ENCODE results near the gene GOLT1B.

Gene GOLT1B

GRCh38 chr12:21523148-21523547 is 21.6 kb downstream of the GOLT1B start:
- no peak for DNase-seq (ENCODE audit: low read depth)

DNA sequence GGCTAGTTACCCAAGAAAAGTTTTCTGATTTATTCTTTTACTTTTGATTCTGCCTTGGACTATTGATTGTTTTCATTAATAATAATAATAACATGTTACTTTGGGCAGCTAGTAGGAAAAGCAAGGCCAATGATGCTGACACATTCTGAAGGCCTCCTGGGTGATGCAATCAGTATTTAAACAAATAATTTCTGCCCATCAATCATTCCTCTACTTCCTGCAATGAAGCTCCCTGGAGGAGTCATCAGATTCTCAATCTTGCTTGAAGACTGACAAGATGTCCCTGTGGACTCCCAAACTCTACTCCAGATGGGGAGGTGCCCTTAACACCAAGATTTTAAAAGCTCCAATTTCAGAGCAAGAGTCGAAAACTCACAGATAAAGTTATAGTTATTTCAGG is 24.5 kb downstream of the GOLT1B start, which contains the start of gene SPX:
TSS of gene SPX (plus strand) at position 244 of the 400 bp plus-strand sequence. CDS start 177 bp downstream, outside the sequence.
- no peak for DNase-seq (ENCODE audit: low read depth)

DNA sequence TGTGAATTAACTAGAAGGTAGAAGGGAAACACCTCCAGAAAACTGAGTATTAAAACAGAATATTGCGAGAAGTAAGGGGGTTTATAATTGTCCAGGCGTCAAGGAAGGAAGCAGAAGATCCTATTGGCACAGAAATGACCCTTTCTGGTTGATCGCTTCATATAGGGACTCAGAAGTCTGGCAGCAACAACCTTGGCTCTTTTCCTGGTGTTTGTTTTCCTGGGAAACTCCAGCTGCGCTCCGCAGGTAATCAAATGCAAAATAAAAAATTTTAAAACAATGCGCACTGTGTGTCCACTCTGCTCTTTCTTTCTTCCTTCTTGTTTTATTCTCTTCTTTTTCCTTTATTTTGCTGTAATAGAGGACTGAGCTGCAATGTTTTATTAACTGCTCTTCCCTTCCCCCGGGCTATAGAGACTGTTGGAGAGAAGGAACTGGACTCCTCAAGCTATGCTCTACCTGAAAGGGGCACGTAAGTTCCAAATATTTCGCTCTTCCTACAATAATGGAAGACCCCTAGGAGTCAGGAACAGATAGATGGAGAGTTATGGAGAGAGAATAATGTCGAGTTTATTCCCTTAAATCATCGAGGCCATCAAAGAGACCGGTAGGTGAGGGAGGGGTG is 25.2 kb downstream of the GOLT1B start:
- no peak for DNase-seq (ENCODE audit: low read depth)

DNA sequence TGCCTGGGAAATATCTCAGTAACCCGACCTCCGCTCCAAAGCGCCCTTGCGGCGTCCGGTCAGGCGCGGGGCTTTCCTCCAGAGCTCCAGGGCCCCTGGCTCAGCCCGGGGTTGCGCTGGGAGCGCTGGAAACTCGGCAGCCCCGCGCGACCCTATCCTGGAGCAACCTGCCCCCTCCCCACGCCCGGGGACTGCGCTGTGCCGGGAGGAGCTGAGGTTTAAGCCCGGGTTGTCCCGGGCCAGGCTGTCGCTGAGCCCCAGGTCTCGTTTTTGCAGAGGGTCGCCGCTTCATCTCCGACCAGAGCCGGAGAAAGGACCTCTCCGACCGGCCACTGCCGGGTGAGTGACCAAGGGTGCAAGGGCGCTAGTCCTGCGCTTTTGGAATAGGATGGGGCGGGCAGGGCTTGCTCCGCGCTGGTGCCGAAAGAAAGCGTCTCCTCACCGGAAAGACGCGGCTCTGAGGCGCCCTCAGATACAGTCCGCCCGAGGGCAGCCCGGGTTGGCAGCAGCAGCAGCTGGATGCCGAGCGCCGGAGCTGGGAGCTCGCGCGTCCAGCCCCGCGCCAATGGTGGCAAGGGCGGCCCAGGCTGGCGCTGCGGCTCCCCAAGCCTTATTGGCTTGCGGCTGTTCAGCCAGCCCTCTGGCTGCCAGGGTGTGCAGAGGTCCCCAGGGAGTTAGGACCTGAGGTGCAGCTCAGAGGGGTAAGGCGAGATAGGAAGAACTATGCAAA is 26.0 kb downstream of the GOLT1B start:
- peak; percentile 67 for DNase-seq (ENCODE audit: low read depth)

DNA sequence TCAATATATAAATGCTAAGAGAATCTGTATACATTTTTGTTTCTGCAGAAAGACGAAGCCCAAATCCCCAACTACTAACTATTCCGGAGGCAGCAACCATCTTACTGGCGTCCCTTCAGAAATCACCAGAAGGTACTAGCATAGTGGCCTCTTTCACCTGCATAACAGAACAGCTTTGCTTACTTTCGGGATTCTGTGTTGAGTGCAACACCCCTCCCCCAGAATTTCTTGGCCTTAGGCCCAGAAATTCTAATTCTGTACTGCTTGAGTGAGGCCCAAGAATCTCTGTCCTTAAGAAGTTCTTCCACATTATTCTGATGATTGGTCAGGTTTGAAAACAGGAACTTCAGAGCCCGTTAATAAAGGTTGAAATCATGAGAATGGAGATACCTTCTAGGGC is 27.4 kb downstream of the GOLT1B start:
- DNase-seq (ENCODE audit: low read depth): no peak

- DNase-seq (ENCODE audit: low read depth): no peak
These were observed 27.9 kb downstream of the GOLT1B start for GRCh38 chr12:21529456-21529855.

DNA sequence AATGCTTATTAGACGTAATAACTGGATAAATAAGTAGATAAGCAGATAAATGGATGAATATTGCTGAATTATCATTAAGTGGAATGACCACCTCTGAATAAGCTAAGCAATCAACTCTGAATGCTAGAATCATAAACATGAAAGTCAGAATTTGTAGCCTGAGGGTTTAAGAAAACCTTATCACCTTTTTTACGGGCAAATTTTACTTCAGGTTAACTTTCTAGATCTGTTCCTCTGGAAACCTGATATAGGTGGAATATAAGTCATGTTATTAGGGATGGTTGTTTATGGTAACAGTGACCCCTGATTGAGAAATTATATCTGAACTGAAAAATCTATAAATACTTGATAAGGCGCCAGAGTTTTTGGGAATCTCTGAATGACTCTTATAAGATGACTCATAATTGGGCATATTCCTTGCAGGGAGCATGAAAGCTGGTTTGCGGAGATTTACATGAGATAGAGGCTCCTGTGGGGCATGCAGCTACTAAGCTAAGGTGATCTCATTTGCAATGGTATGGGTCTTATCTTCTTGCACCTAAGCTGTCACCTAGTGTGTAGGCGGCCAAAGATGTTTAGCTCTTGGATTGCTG is 36.6 kb downstream of the GOLT1B start:
- DNase-seq (ENCODE audit: low read depth): no peak

GRCh38 chr12:21539797-21540196 is 38.2 kb downstream of the GOLT1B start:
- no peak for DNase-seq (ENCODE audit: low read depth)

DNA sequence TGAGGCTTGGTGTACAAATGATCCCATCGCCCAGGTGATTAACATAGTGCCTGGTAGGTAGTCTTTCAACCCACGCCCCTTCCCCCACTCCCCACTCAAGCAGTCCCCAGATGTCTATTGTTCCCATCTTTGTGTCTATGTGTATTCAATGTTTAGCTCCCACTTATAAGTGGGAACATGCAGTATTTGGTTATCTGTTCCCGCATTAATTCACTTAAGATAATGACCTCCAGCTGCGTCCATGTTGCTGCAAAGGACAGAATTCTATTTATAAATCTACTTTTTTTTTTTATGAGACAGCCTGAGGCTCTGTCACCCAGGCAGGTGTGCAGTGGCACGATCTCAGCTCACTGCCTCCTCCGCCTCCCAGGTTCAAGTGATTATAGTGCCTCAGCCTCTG is 40.2 kb downstream of the GOLT1B start:
- no peak for DNase-seq (ENCODE audit: low read depth)

DNA sequence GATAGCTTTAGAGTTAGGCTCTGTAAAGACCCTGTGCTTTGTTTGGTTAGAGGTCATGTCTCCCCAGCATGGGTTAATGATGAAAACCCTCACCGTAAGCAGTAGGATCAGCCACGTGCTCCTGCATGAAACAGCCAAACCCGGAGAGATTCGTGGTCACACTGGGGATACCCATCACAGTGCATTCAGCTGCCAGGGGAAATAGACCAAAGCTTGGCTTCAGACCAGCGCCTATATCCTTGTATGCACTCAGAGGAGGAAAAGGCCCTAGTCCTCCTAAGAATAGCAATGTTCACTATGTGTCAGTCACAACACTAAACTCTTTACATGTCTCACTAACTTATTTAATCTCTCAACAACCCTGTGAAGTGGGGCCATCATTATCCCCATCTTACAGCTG is 40.8 kb downstream of the GOLT1B start:
- DNase-seq (ENCODE audit: low read depth): no peak

DNA sequence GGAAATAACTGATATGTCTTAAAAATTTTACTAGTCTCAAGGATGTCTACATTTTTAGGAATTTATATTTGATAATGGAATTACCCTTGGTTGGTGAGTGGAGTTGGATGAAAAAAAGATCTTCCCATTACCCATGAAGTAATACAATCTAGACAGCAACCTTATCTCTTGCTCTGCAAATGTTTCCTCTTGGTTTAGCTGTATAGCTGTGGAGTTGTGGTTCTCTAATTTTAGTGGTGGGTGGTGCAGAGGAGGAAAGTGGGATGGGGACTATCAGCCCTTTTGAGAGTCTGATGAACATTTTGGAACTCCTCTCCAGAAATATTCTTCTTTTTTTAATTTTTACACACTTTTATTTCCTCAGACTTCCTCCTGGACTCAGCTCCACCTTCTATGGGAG is 41.6 kb downstream of the GOLT1B start:
- no peak for DNase-seq (ENCODE audit: low read depth)

DNA sequence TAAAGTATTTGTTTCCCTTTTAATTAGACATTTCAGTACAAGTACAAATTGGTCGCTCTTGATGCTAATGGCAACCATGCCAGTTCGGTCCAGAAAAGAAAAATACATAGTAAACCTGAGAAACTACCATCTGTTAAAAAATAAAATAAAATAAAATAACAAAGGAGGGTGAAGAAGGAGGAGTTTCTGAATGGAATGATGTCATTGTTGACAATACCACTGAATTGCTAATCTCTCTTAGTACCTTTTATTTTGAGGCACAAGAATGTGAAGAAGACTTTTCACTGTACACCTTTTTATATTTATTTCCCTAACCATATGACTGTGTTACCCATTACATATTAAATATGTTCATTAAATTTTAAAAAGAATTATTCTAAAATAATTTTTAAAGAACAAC is 44.0 kb downstream of the GOLT1B start:
- no peak for DNase-seq (ENCODE audit: low read depth)

DNA sequence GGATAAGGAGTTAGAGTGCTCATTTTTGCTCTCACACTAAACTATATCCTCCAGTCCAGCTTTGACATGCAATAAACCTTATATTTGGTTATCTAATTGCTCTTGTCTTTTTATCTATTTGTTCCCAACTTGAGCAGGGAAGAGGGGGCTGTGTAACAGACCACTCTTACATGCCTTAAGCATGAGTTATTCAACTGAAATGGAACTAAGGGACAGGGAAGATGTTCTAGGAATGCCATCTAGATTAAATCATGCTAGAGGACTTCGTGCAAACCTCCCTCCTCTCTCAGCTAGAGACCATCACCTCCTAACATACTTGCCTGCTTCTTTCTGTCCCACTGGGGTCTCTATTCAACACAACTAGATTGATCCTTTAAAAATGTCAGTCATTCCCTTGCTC is 45.1 kb downstream of the GOLT1B start:
- no peak for DNase-seq (ENCODE audit: low read depth)

DNA sequence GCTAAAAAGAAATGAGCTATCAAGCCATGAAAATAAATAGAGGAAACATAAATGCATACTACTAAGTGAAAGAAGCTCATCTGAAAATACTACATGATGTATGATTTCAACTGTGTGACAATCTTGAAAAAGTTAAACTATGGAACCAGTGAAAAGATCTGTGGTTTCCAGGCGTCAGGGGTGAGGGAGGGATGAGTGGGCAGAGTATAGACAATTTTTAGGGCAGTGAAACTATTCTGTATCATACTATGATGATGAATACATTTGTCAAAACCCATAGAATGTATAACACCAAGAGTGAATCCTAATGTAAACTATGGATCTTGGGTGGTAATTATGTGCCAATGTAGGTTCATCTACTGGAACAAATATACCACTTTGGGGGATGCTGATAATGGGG is 45.8 kb downstream of the GOLT1B start:
- DNase-seq (ENCODE audit: low read depth): no peak

- DNase-seq (ENCODE audit: low read depth): no peak
These were observed 50.4 kb downstream of the GOLT1B start for GRCh38 chr12:21551841-21552465.

DNA sequence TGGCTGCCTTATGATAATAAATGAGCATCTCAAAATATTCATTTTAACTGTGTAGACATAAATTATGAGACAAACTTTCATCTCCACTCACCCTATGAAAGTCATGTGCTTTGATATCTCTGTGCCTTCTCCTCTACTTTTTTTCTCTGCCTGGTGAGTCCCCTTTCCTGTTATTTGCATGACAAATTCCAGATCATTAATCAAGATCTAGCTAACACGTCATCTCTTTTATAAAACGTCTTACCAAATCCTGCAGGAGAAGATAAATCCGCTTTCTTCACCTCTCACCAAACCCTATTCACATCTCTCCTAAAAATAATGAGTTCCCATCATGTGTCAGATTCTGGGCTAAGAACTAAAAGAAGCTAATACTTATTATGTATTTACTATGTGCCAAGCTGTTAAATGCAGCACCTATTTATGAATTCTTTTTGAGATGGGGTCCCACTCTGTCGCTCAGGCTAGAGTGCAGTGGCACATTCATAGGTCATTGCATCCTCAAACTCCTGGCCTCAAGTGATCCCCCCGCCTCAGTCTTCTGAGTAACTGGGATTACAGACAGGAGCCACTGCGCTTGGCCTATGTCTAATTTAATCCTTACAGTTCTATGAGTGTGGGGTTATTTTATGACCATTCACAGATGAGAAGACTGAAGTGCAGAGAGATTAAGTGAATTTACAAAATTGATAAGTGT is 51.2 kb downstream of the GOLT1B start:
- no peak for DNase-seq (ENCODE audit: low read depth)

- DNase-seq (ENCODE audit: low read depth): no peak
These were observed 51.7 kb downstream of the GOLT1B start for GRCh38 chr12:21553329-21553675.

- no peak for DNase-seq (ENCODE audit: low read depth)
These were observed 56.6 kb downstream of the GOLT1B start for GRCh38 chr12:21558100-21558679.

DNA sequence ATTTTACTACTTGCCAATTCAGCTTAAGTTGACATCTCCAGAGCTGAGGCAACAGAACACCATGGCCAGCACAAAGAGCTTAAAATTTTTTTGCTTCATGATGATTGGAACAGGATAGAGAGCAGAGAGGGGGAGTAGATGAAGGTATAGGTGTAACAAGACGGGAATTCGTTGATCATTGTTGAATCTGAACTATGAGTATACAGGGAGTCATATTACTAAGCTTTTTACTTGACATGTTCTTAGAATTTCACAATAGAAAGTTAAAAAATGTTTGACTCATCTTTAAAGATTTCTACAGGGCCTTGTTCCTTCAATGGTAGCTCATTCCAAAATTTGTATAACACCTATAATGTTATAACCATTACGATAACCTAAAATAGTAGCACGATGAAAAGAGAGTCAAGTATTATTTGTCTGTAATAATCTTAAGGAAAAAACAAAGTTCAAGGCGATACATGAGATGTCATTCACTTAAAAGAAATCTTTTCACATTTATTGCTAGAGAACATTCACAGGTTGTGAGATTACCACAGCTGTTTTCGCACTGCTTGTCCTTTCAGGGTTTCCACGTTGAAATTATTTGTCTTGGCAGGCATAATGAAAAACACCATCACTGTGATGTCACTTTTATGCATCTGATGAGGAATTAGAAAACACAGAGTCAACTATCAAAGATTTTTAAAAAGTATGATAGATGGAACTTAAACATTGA is 58.4 kb downstream of the GOLT1B start:
- DNase-seq (ENCODE audit: low read depth): peak; percentile 49

DNA sequence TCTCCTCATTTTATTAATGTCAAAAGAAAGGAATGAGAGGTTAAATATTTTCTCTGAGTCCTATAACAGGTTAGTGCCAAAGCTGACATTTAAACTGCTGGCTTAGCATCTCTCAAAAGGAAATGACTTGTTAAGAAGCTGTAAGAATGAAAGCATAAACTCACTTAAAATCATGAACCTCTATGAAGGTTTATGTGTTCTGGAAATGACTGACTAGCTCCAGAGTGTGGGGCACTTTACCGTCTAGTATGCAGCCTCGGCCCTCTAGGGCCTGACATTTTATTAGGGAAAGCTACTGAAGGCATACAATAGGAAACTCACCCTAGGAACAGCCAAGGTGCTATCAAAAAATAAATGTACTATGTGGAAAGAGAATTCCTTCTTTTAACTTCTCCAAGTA is 59.6 kb downstream of the GOLT1B start:
- DNase-seq (ENCODE audit: low read depth): no peak

DNA sequence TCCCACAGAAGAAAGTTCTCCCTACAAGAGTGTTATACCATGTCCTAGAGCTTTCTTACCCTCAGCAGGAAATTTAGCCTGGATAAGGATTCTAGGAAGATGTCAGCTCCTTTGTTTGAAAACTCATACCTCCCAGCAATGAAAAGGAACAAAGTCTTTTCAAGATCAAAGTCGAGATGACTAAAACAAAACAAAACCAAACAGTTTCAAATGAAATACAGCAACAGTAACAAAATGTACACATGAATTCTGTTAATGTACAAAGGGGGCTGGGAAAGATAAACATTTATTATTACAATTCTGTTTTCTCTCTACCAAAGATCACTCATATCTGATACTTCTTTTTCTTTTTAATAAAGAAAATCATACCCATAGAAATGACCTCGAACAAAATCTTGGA is 61.3 kb downstream of the GOLT1B start:
- no peak for DNase-seq (ENCODE audit: low read depth)

All from fibroblast of gingiva (primary cell).